Endothelial cell of hepatic sinusoid (primary cell): ENCODE data around the gene PRRT4.

ENCODE experiments used
- in situ Hi-C: cut with HindIII; loops from 2 replicates; pipeline ENCODE4 v1.10.0; 2017; ENCODE audit warnings: low sequenced_read_pairs

PRRT4 gene

GRCh38 chr7:128304212-128304611, 57.3 kb downstream of the PRRT4 start:
- in situ Hi-C loops = no loop called here

GRCh38 chr7:128303643-128304042, 57.8 kb downstream of the PRRT4 start:
- in situ Hi-C loops = no loop called here

- in situ Hi-C loops = no loop called here
These were observed 58.4 kb downstream of the PRRT4 start for GRCh38 chr7:128303133-128303532.

DNA sequence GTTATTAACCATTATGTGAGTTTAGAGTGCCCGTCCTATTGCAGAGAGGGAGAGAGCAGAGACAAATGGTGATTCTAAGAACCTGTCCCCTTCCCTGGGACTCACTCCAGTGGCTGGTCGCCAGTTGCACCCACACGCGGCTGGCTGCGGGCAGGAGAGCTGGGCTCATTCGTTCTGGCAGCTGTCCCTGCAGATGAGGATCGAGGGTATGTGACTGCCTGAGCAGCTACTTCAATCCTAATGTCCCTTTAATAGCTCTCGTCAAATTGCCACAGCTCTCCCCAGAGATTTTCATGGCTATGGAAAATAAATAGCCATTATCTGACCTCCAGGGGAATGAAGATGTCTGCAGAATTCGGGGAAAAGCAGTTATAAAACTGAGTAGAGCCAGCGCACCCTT, 59.4 kb downstream of the PRRT4 start:
- in situ Hi-C loops = no loop called here
